Erythroblast (primary cell): ENCODE data around the gene ODAPH.
"Not testable (repeated sequence)": the region's sequence is repeated elsewhere in the genome, so short reads cannot be mapped to it uniquely, and the experiment has no call there.

Experiments used
- GATA1 ChIP-seq: IDR thresholded peaks from 2 replicates; pipeline ENCODE4 v1.6.1; 2011; ENCODE audit warnings: low read depth, mild to moderate bottlenecking, control low read depth, low read length, moderate library complexity
- POLR2A ChIP-seq: IDR thresholded peaks from 2 replicates; pipeline ENCODE4 v1.6.1; 2011; ENCODE audit warnings: mild to moderate bottlenecking, low read length

DNA sequence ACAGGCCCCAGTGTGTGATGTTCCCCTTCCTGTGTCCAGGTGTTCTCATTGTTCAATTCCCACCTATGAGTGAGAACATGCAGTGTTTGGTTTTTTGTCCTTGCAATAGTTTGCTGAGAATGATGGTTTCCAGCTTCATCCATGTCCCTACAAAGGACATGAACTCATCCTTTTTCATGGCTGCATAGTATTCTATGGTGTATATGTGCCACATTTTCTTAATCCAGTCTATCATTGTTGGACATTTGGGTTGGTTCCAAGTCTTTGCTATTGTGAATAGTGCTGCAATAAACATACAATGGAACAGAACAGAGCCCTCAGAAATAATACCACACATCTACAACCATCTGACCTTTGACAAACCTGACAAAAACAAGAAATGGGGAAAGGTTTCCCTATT is 21.9 kb upstream of the ODAPH start:
- not testable (repeated sequence) for TF ChIP-seq POLR2A, GATA1
